Measurements from ENCODE around the gene MARS1. TPM values are rescaled to one million over a fixed set of nuclear protein-coding genes. Genes with fewer than 3 reads are reported as not detected.
"Not testable (repeated sequence)": the region's sequence is repeated elsewhere in the genome, so short reads cannot be mapped to it uniquely, and the experiment has no call there.

The MARS1 gene
- total and polyA plus RNA-seq, 2 experiments from 2014 or later = 117 to 147 TPM

GRCh38 chr12:57516617-57517153 is 28.8 kb downstream of the MARS1 start:
- DNase-seq (ENCODE audit: low spot score) = no peak
- Histone ChIP-seq H3K9me3 (ENCODE audit: low read depth) (no peaks in the 10 kb centered on the region), H3K27me3 (no peaks in the 10 kb centered on the region), H3K27ac (peak overlapping the region; percentile 98), H3K4me3 (no peak overlapping the region), H3K79me2 (peaks cover 30% of the 10 kb centered on the region), H3K4me2 (no peak overlapping the region), H2AFZ (no peak overlapping the region), H3K9me2 (replicated peaks; ENCODE audit: insufficient read depth) (no peaks in the 10 kb centered on the region), H4K20me1 (ENCODE audit: insufficient read depth, poor library complexity, severe bottlenecking) (peaks cover 32% of the 10 kb centered on the region), H3K36me3 (replicated peaks; ENCODE audit: insufficient read depth, low read depth) (no peaks in the 10 kb centered on the region), H3K4me1 (ENCODE audit: insufficient read depth) (peaks cover 8% of the 10 kb centered on the region)
- 96% methylated on average over 11 of the region's 11 CpGs for WGBS (ENCODE audit: low lambda C conversion rate, missing lambda C conversion rate)
- no peak for TF ChIP-seq CTCF (IDR thresholded peaks at IDR 0.05; ENCODE audit: poor library complexity)
- no peak for TF ChIP-seq EZH2 (IDR thresholded peaks at IDR 0.05; ENCODE audit: borderline replicate concordance)
- TF ChIP-seq EZH2phosphoT487 (IDR thresholded peaks at IDR 0.05; ENCODE audit: low read depth, severe bottlenecking, unreplicated experiment) = no peak

- no peaks in the 10 kb centered on the region for H3K9me3 ChIP-seq (ENCODE audit: low read depth)
- H3K4me3 ChIP-seq = no peak overlapping the region
- TF ChIP-seq EZH2phosphoT487 (IDR thresholded peaks at IDR 0.05; ENCODE audit: low read depth, severe bottlenecking, unreplicated experiment) (no peak), EZH2 (IDR thresholded peaks at IDR 0.05; ENCODE audit: borderline replicate concordance) (no peak), CTCF (IDR thresholded peaks at IDR 0.05; ENCODE audit: poor library complexity) (no peak)
- WGBS (ENCODE audit: low lambda C conversion rate, missing lambda C conversion rate) = 75% methylated on average over 1 of the region's 1 CpG
- no peaks in the 10 kb centered on the region for H3K27me3 ChIP-seq
- peak overlapping the region; percentile 98 for H3K27ac ChIP-seq
- no peak overlapping the region for H2AFZ ChIP-seq
- peaks cover 30% of the 10 kb centered on the region for H3K79me2 ChIP-seq
- DNase-seq (ENCODE audit: low spot score) = no peak
- H3K36me3 ChIP-seq (replicated peaks; ENCODE audit: insufficient read depth, low read depth) = no peaks in the 10 kb centered on the region
- peaks cover 13% of the 10 kb centered on the region for H3K4me1 ChIP-seq (ENCODE audit: insufficient read depth)
- H3K9me2 ChIP-seq (replicated peaks; ENCODE audit: insufficient read depth) = no peaks in the 10 kb centered on the region
- H4K20me1 ChIP-seq (ENCODE audit: insufficient read depth, poor library complexity, severe bottlenecking) = peaks cover 32% of the 10 kb centered on the region
- peak overlapping the region; percentile 93 for H3K4me2 ChIP-seq
These were observed 29.3 kb downstream of the MARS1 start for GRCh38 chr12:57517187-57517586.

GRCh38 chr12:57517718-57518117 is 29.9 kb downstream of the MARS1 start:
- H3K36me3 ChIP-seq (replicated peaks; ENCODE audit: insufficient read depth, low read depth) = not testable (repeated sequence)
- peak overlapping the region; percentile 98 for H3K27ac ChIP-seq

GRCh38 chr12:57518176-57518919 is 30.5 kb downstream of the MARS1 start:
- Histone ChIP-seq H3K9me2 (replicated peaks; ENCODE audit: insufficient read depth) (no peaks in the 10 kb centered on the region), H2AFZ (no peak overlapping the region), H3K4me1 (ENCODE audit: insufficient read depth) (peaks cover 14% of the 10 kb centered on the region), H3K36me3 (replicated peaks; ENCODE audit: insufficient read depth, low read depth) (no peaks in the 10 kb centered on the region), H3K9me3 (ENCODE audit: low read depth) (no peaks in the 10 kb centered on the region), H3K79me2 (peaks cover 32% of the 10 kb centered on the region), H3K4me3 (peak overlapping the region; percentile 69), H3K4me2 (peak overlapping the region; percentile 93), H3K27me3 (no peaks in the 10 kb centered on the region), H3K27ac (peak overlapping the region; percentile 98), H4K20me1 (ENCODE audit: insufficient read depth, poor library complexity, severe bottlenecking) (peaks cover 32% of the 10 kb centered on the region)
- 85% methylated on average over 8 of the region's 8 CpGs for WGBS (ENCODE audit: low lambda C conversion rate, missing lambda C conversion rate)
- TF ChIP-seq EZH2phosphoT487 (IDR thresholded peaks at IDR 0.05; ENCODE audit: low read depth, severe bottlenecking, unreplicated experiment) (no peak), EZH2 (IDR thresholded peaks at IDR 0.05; ENCODE audit: borderline replicate concordance) (no peak), CTCF (IDR thresholded peaks at IDR 0.05; ENCODE audit: poor library complexity) (no peak)
- DNase-seq (ENCODE audit: low spot score) = no peak

More at GRCh38 chr12:57517718-57518117, 29.9 kb downstream of the MARS1 start:
- Histone ChIP-seq H3K4me1 (ENCODE audit: insufficient read depth) (peaks cover 14% of the 10 kb centered on the region), H3K4me2 (peak overlapping the region; percentile 93), H4K20me1 (ENCODE audit: insufficient read depth, poor library complexity, severe bottlenecking) (peaks cover 32% of the 10 kb centered on the region), H3K79me2 (peaks cover 30% of the 10 kb centered on the region)
- H3K9me3 ChIP-seq (ENCODE audit: low read depth); H3K27me3 ChIP-seq; H3K4me3 ChIP-seq; H3K9me2 ChIP-seq (replicated peaks; ENCODE audit: insufficient read depth); DNase-seq (ENCODE audit: low spot score); H2AFZ ChIP-seq: not testable (repeated sequence)
- 92% methylated on average over 10 of the region's 10 CpGs for WGBS (ENCODE audit: low lambda C conversion rate, missing lambda C conversion rate)

Data from hepatocyte (in vitro differentiated cells).